Measurements from ENCODE around the gene FAM98B.

- TF ChIP-seq, protein P1, sequence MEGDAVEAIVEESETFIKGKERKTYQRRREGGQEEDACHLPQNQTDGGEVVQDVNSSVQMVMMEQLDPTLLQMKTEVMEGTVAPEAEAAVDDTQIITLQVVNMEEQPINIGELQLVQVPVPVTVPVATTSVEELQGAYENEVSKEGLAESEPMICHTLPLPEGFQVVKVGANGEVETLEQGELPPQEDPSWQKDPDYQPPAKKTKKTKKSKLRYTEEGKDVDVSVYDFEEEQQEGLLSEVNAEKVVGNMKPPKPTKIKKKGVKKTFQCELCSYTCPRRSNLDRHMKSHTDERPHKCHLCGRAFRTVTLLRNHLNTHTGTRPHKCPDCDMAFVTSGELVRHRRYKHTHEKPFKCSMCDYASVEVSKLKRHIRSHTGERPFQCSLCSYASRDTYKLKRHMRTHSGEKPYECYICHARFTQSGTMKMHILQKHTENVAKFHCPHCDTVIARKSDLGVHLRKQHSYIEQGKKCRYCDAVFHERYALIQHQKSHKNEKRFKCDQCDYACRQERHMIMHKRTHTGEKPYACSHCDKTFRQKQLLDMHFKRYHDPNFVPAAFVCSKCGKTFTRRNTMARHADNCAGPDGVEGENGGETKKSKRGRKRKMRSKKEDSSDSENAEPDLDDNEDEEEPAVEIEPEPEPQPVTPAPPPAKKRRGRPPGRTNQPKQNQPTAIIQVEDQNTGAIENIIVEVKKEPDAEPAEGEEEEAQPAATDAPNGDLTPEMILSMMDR (IDR thresholded peaks at IDR 0.05 in 2 of 3, conservative IDR thresholded peaks at IDR 0.05 in 1 of 3; ENCODE audit: insufficient read depth in 2 of 3, low read depth in 1 of 3, low read length in 3 of 3), result no peak
- TF ChIP-seq ZNF717 (CRISPR knock-in tag; IDR thresholded peaks at IDR 0.05) (no peak), MBD2 (IDR thresholded peaks at IDR 0.05; ENCODE audit: borderline replicate concordance, low read depth) (no peak), EZH2 (IDR thresholded peaks at IDR 0.05; ENCODE audit: borderline replicate concordance, low read depth, low read length) (no peak)
Observed at GRCh38 chr15:38475361-38475760, 21.4 kb downstream of the FAM98B start.
